ENCODE results near the gene APOBEC3G. TPM values are rescaled to one million over a fixed set of nuclear protein-coding genes. Genes with fewer than 3 reads are reported as not detected.

APOBEC3G gene
- total and polyA plus RNA-seq, 2 of the 4 experiments (the other 2 are of a cell fraction), result 5.3 to 7.0 TPM

DNA sequence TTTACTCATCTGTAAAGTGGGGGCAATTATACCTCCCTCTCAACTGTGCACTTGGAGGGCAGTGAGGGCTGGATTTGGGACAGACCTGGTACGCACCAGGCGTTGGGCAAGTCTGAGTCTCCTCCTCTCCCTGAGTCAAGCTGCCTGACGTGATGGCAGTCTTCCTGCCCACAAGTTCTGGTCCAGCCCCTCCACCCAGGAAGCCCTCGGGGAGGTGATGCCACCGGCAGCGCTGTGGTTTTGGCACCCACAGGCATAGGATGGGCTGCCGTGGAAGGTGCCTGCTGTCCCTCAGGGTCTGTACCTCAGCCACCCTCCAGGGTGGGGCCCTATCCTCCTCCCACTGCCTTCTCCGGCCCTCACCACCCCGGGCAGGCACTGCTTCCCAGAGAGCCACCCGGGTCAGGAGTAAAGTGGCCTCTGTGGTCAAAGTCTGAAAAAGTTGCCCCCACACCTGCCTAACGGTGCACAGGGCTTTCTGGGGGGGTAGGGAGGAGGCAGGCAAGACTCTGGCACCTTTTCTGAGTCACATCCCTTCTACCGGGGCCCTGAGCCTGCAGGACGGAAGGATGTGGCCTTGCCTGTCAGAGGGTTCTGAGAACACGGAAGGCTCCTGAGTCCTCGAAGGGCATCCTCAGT, 13.5 kb downstream of the APOBEC3G start:
- Histone ChIP-seq H2BK20ac (ENCODE audit: low read depth, low read length) (no peak overlapping the region), H2BK120ac (ENCODE audit: low read depth, low read length) (no peak overlapping the region), H4K91ac (ENCODE audit: insufficient read depth, low read depth, low read length) (no peak overlapping the region), H3K36me3 (ENCODE audit: control insufficient read depth, insufficient read depth, low read length) (no peaks in the 10 kb centered on the region), H4K8ac (ENCODE audit: low read depth in 2 of 2, low read length in 2 of 2) (no peak overlapping the region), H3K14ac (replicated peaks; ENCODE audit: low read depth, low read length) (no peak overlapping the region), H2BK15ac (ENCODE audit: low read depth, low read length) (no peak overlapping the region), H2AK5ac (ENCODE audit: low read depth, low read length) (no peak overlapping the region), H2AFZ (replicated peaks; ENCODE audit: low read length, poor library complexity) (peak overlapping the region; percentile 32), H3K56ac (ENCODE audit: extremely low read depth, insufficient read depth, low read length) (no peak overlapping the region), H4K20me1 (ENCODE audit: insufficient read depth, low read length) (no peaks in the 10 kb centered on the region), H2AK9ac (replicated peaks; ENCODE audit: low read depth, low read length, poor library complexity) (no peak overlapping the region), H2BK5ac (ENCODE audit: low read depth, low read length, poor library complexity, severe bottlenecking) (no peak overlapping the region), H3K79me1 (ENCODE audit: low read depth in 1 of 2, low read length in 2 of 2) (no peaks in the 10 kb centered on the region), H3K4me2 (ENCODE audit: low read depth, low read length) (no peak overlapping the region), H3K23ac (ENCODE audit: low read depth, low read length) (no peak overlapping the region), H3K9me1 (ENCODE audit: insufficient read depth, low read length) (no peaks in the 10 kb centered on the region), H3K18ac (ENCODE audit: low read depth, low read length) (no peak overlapping the region), H3K4me1 (ENCODE audit: control insufficient read depth, insufficient read depth, low read length) (peaks cover 3% of the 10 kb centered on the region; the same call in 1 of the 2 replicates), H3K4ac (ENCODE audit: low read depth, low read length) (no peak overlapping the region), H3K9ac (ENCODE audit: low read depth, low read length) (no peak overlapping the region), H4K5ac (ENCODE audit: low read depth, low read length) (no peak overlapping the region), H3K27ac (ENCODE audit: insufficient read depth, low read length) (no peak overlapping the region), H3K4me3 (ENCODE audit: insufficient read depth, low read depth, low read length) (no peak overlapping the region), H3K27me3 (ENCODE audit: control insufficient read depth, insufficient read depth, low read length) (peaks cover 39% of the 10 kb centered on the region), H3K9me3 (ENCODE audit: control insufficient read depth, insufficient read depth, low read length) (no peaks in the 10 kb centered on the region)
- in situ Hi-C loops (cut with MboI; ENCODE audit: low sequenced_read_pairs), result no loop called here
- ATAC-seq (ENCODE audit: low read depth) (no peak), DNase-seq (no peak)
- no TSS peak for BruUV-seq (replicated peaks)
- TF ChIP-seq MAZ (IDR thresholded peaks at IDR 0.05; ENCODE audit: borderline replicate concordance, low read depth, low read length) (no peak), FOS (IDR thresholded peaks at IDR 0.05; ENCODE audit: low read depth, low read length) (no peak), RAD21 (IDR thresholded peaks at IDR 0.05; ENCODE audit: low read length) (no peak), SMC3 (IDR thresholded peaks at IDR 0.05; ENCODE audit: low read depth, low read length) (no peak), MAFK (IDR thresholded peaks at IDR 0.05; ENCODE audit: low read depth, low read length) (no peak), RCOR1 (IDR thresholded peaks at IDR 0.05; ENCODE audit: insufficient replicate concordance, low read length) (no peak), MXI1 (IDR thresholded peaks at IDR 0.05; ENCODE audit: borderline replicate concordance, low read depth, low read length) (no peak), NFE2L2 (IDR thresholded peaks at IDR 0.05; ENCODE audit: low read depth, low read length) (no peak), POLR2A (IDR thresholded peaks at IDR 0.05; ENCODE audit: low read depth, low read length) (no peak), USF2 (IDR thresholded peaks at IDR 0.05; ENCODE audit: low read depth, low read length) (no peak), RFX5 (IDR thresholded peaks at IDR 0.05; ENCODE audit: low read depth, low read length) (no peak), BHLHE40 (IDR thresholded peaks at IDR 0.05; ENCODE audit: low read depth, low read length) (no peak), CEBPB (IDR thresholded peaks at IDR 0.05; ENCODE audit: low read depth, low read length) (no peak), CHD1 (IDR thresholded peaks at IDR 0.05; ENCODE audit: low read depth, low read length) (no peak)
- TF ChIP-seq, protein P1, sequence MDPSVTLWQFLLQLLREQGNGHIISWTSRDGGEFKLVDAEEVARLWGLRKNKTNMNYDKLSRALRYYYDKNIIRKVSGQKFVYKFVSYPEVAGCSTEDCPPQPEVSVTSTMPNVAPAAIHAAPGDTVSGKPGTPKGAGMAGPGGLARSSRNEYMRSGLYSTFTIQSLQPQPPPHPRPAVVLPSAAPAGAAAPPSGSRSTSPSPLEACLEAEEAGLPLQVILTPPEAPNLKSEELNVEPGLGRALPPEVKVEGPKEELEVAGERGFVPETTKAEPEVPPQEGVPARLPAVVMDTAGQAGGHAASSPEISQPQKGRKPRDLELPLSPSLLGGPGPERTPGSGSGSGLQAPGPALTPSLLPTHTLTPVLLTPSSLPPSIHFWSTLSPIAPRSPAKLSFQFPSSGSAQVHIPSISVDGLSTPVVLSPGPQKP (IDR thresholded peaks at IDR 0.05; ENCODE audit: borderline replicate concordance, low read depth, low read length), result no peak
- TF ChIP-seq, protein P2, sequence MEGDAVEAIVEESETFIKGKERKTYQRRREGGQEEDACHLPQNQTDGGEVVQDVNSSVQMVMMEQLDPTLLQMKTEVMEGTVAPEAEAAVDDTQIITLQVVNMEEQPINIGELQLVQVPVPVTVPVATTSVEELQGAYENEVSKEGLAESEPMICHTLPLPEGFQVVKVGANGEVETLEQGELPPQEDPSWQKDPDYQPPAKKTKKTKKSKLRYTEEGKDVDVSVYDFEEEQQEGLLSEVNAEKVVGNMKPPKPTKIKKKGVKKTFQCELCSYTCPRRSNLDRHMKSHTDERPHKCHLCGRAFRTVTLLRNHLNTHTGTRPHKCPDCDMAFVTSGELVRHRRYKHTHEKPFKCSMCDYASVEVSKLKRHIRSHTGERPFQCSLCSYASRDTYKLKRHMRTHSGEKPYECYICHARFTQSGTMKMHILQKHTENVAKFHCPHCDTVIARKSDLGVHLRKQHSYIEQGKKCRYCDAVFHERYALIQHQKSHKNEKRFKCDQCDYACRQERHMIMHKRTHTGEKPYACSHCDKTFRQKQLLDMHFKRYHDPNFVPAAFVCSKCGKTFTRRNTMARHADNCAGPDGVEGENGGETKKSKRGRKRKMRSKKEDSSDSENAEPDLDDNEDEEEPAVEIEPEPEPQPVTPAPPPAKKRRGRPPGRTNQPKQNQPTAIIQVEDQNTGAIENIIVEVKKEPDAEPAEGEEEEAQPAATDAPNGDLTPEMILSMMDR (conservative IDR thresholded peaks at IDR 0.05; ENCODE audit: low read depth, low read length), result no peak
- 53% methylated on average over 2 of the region's 15 CpGs; no CpG with 5 or more reads in 1 of the 2 experiments for WGBS, 2 experiments (ENCODE audit: extremely low coverage in 2 of 2, insufficient read length in 1 of 2)
- dilution Hi-C loops (cut with HindIII; ENCODE audit: low sequenced_read_pairs, unreplicated experiment), result no loop called here
- ChIA-PET POLR2A (ENCODE audit: unreplicated experiment) (no interaction called here), CTCF (interaction anchor here (0.5 to 0.6 kb wide), 2 partner anchors 16 to 1305 kb away, joined by 3 to 5 read pairs; no protein-coding TSS in a partner anchor)
- intact Hi-C loops (cut with micrococcal nuclease), result no loop called here
